ENCODE data around the gene SRP54.

The SRP54 gene

GRCh38 chr14:34982421-34983147 is at the start of gene SRP54:
Gene SRP54, plus strand, starts transcription at chr14:34982992. Its CDS starts 13,718 bp downstream, at chr14:34996710.
- peak; percentile 23; the same call in 1 of the 2 replicates for TF ChIP-seq CTCF (IDR thresholded peaks at IDR 0.05; ENCODE audit: control insufficient read depth, extremely low read depth, insufficient read depth)

DNA sequence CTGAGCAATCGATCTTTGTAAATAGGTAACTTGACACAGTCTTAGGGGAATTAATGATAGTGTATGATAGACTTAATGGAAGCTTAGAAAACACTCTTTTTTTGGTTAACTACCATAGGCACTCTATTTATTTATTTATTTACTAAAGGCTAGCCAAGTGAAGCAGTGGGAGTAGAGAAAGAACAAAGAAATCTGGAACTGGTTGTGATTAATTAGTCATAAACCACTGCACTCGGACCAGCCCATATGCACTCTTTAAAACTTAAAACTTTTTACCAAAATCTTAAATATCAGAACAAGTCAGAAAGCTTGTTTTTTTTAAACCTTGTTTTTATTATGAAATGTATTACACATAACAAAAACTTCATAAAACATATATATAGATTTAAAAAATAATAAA is 49.5 kb upstream of the SRP54 start:
- TF ChIP-seq CTCF (IDR thresholded peaks at IDR 0.05; ENCODE audit: control insufficient read depth, extremely low read depth, insufficient read depth) = no peak
- H3K4me3 ChIP-seq (ENCODE audit: low read depth, low read length) = no peak overlapping the region
- no peak for DNase-seq (ENCODE audit: low read depth)

More at GRCh38 chr14:34982421-34983147, at the start of gene SRP54:
- peak within 1 kb of the TSS; percentile 87 for H3K4me3 ChIP-seq (ENCODE audit: low read depth, low read length)
- DNase-seq (ENCODE audit: low read depth) = peak; percentile 96

DNA sequence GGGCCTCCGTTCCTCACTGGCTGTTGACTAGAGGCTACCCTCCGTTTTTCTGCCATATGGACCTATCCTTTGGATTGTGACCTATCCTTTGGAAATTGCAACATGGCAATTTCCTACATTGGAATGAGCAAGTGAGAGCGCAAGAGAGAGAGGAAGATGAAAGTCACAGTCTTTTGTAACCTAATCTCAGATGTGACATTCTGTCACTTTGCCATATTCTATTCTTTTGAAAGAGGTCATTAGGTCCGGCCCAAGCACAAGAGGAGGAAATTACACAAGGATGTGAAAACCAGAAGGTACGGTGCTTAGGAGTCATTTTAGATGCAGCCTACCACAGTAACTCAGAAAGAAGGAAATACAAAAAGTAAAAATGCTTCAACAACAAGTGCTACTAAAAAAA is 47.3 kb upstream of the SRP54 start:
- H3K4me3 ChIP-seq (ENCODE audit: low read depth, low read length) = no peak overlapping the region
- TF ChIP-seq CTCF (IDR thresholded peaks at IDR 0.05; ENCODE audit: control insufficient read depth, extremely low read depth, insufficient read depth) = no peak
- no peak for DNase-seq (ENCODE audit: low read depth)

DNA sequence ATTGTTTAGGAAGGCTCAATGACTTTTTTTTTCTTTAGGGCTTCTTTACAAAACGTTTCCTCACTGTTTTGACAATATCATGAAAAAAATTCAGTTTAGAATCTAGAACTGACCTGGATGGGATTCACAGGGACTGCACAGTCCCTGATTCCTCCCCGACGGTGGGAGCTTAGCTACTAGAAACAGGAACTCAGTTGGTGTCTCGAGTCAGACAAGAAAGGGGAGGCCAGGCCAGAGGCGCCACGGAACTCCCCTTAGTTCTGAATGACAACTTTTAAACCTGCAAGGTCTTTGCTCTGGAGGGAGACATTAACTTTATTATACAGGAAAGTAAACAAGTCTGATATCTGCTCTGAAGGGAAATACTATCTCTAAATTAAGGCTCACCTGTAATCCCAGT is 45.4 kb upstream of the SRP54 start:
- no peak for TF ChIP-seq CTCF (IDR thresholded peaks at IDR 0.05; ENCODE audit: control insufficient read depth, extremely low read depth, insufficient read depth)
- no peak overlapping the region for H3K4me3 ChIP-seq (ENCODE audit: low read depth, low read length)
- no peak for DNase-seq (ENCODE audit: low read depth)

DNA sequence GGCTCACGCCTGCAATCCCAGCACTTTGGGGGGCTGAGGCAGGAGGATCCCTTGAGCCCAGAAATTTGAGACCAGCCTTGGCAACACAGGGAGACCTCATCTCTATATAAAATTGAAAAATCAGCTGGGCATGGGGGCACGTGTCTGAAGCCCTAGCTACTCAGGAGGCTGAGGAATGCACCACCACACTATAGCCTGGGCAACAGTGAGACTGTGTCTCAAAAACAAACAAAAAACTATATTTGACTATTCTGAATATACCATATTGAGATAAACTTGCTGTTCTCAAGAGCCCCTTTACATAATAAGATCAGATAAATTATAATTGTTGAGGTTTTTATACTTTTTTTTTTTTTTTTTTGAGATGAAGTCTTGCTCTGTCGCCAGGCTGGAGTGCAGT is 44.9 kb upstream of the SRP54 start:
- no peak overlapping the region for H3K4me3 ChIP-seq (ENCODE audit: low read depth, low read length)
- no peak for DNase-seq (ENCODE audit: low read depth)
- TF ChIP-seq CTCF (IDR thresholded peaks at IDR 0.05; ENCODE audit: control insufficient read depth, extremely low read depth, insufficient read depth) = no peak

- H3K4me3 ChIP-seq (ENCODE audit: low read depth, low read length) = no peak overlapping the region
- no peak for DNase-seq (ENCODE audit: low read depth)
- no peak for TF ChIP-seq CTCF (IDR thresholded peaks at IDR 0.05; ENCODE audit: control insufficient read depth, extremely low read depth, insufficient read depth)
These were observed 39.3 kb upstream of the SRP54 start for GRCh38 chr14:34943506-34943905.

- DNase-seq (ENCODE audit: low read depth) = no peak
- no peak overlapping the region for H3K4me3 ChIP-seq (ENCODE audit: low read depth, low read length)
- no peak for TF ChIP-seq CTCF (IDR thresholded peaks at IDR 0.05; ENCODE audit: control insufficient read depth, extremely low read depth, insufficient read depth)
These were observed 38.0 kb upstream of the SRP54 start for GRCh38 chr14:34944744-34945143.
